ENCODE measurements around the gene INHBB. TPM values are rescaled to one million over a fixed set of nuclear protein-coding genes. Genes with fewer than 3 reads are reported as not detected.

Gene INHBB
- total and polyA plus RNA-seq, 2 of the 4 experiments (the other 2 are of a cell fraction) = 0.18 to 0.92 TPM

DNA sequence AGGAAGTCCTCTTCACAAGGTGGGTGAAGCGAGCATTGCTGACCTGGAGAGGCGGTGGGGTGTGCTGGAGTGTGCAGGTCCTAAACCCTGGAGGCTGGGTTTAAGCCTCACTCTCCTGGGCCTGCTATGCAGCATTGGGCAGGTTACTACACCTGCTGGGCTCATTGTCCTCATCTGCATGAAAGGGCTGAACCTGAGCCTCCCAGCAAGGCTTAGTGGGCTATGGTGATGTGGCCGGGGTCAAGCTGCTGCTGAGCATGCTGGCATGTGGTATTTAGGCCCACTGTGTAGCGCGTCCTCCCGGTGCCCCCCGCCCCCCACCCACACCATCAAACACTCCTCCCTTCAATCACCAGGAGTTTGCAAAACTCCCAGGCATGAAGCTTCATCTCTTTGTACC lies 37.3 kb downstream of the INHBB start:
- Histone ChIP-seq H4K91ac (ENCODE audit: insufficient read depth, low read depth, low read length) (no peak overlapping the region), H3K4me1 (ENCODE audit: control insufficient read depth, insufficient read depth, low read length) (no peaks in the 10 kb centered on the region), H3K36me3 (ENCODE audit: control insufficient read depth, insufficient read depth, low read length) (no peaks in the 10 kb centered on the region), H3K27me3 (ENCODE audit: control insufficient read depth, insufficient read depth, low read length) (peaks cover 85% of the 10 kb centered on the region), H2AK9ac (replicated peaks; ENCODE audit: low read depth, low read length, poor library complexity) (no peak overlapping the region), H2AK5ac (ENCODE audit: low read depth, low read length) (no peak overlapping the region), H4K20me1 (ENCODE audit: insufficient read depth, low read length) (no peaks in the 10 kb centered on the region; the same call in 1 of the 2 replicates), H3K9me3 (ENCODE audit: control insufficient read depth, insufficient read depth, low read length) (no peaks in the 10 kb centered on the region), H3K23ac (ENCODE audit: low read depth, low read length) (no peak overlapping the region), H3K4me3 (ENCODE audit: insufficient read depth, low read depth, low read length) (no peak overlapping the region), H3K79me1 (ENCODE audit: low read depth in 1 of 2, low read length in 2 of 2) (no peaks in the 10 kb centered on the region), H4K8ac (ENCODE audit: low read depth in 2 of 2, low read length in 2 of 2) (no peak overlapping the region), H2BK120ac (ENCODE audit: low read depth, low read length) (no peak overlapping the region), H3K27ac (ENCODE audit: insufficient read depth, low read length) (no peak overlapping the region), H3K56ac (ENCODE audit: extremely low read depth, insufficient read depth, low read length) (no peak overlapping the region), H2BK20ac (ENCODE audit: low read depth, low read length) (no peak overlapping the region), H3K9me1 (ENCODE audit: insufficient read depth, low read length) (peaks cover 3% of the 10 kb centered on the region; the same call in 1 of the 2 replicates), H3K14ac (replicated peaks; ENCODE audit: low read depth, low read length) (no peak overlapping the region), H2AFZ (replicated peaks; ENCODE audit: low read length, poor library complexity) (no peak overlapping the region), H3K4me2 (ENCODE audit: low read depth, low read length) (no peak overlapping the region), H3K18ac (ENCODE audit: low read depth, low read length) (no peak overlapping the region), H3K9ac (ENCODE audit: low read depth, low read length) (no peak overlapping the region), H2BK5ac (ENCODE audit: low read depth, low read length, poor library complexity, severe bottlenecking) (no peak overlapping the region), H4K5ac (ENCODE audit: low read depth, low read length) (no peak overlapping the region), H2BK15ac (ENCODE audit: low read depth, low read length) (no peak overlapping the region), H3K4ac (ENCODE audit: low read depth, low read length) (no peak overlapping the region)
- ATAC-seq (ENCODE audit: low read depth) (no peak), DNase-seq (no peak)
- no TSS peak for BruUV-seq (replicated peaks)
- 79% methylated on average over 4 of the region's 7 CpGs; no CpG with 5 or more reads in 1 of the 2 experiments for WGBS, 2 experiments (ENCODE audit: extremely low coverage in 2 of 2, insufficient read length in 1 of 2)
- intact Hi-C loops (cut with micrococcal nuclease) = no loop called here
- ChIA-PET POLR2A (ENCODE audit: unreplicated experiment) (no interaction called here), CTCF (no interaction called here)
- dilution Hi-C loops (cut with HindIII; ENCODE audit: low sequenced_read_pairs, unreplicated experiment) = no loop called here
- TF ChIP-seq MXI1 (IDR thresholded peaks at IDR 0.05; ENCODE audit: borderline replicate concordance, low read depth, low read length) = no peak
- no peak for TF ChIP-seq MAFK (IDR thresholded peaks at IDR 0.05; ENCODE audit: low read depth, low read length)
- TF ChIP-seq RFX5 (IDR thresholded peaks at IDR 0.05; ENCODE audit: low read depth, low read length) = no peak
- no peak for TF ChIP-seq CHD1 (IDR thresholded peaks at IDR 0.05; ENCODE audit: low read depth, low read length)
- no peak for TF ChIP-seq FOS (IDR thresholded peaks at IDR 0.05; ENCODE audit: low read depth, low read length)
- no peak for TF ChIP-seq SMC3 (IDR thresholded peaks at IDR 0.05; ENCODE audit: low read depth, low read length)
- TF ChIP-seq POLR2A (IDR thresholded peaks at IDR 0.05; ENCODE audit: low read depth, low read length) = no peak
- TF ChIP-seq, protein P1, sequence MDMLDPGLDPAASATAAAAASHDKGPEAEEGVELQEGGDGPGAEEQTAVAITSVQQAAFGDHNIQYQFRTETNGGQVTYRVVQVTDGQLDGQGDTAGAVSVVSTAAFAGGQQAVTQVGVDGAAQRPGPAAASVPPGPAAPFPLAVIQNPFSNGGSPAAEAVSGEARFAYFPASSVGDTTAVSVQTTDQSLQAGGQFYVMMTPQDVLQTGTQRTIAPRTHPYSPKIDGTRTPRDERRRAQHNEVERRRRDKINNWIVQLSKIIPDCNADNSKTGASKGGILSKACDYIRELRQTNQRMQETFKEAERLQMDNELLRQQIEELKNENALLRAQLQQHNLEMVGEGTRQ (IDR thresholded peaks at IDR 0.05; ENCODE audit: low read depth, low read length) = no peak
- in situ Hi-C loops (cut with MboI; ENCODE audit: low sequenced_read_pairs) = no loop called here

Data from IMR-90 (cell line).